BE2C (cell line): Measurements from ENCODE around the gene INCA1.

Source experiments
- DNase-seq: peaks from one replicate; pipeline ENCODE4 v3.0.0-alpha.2; 2020
- H3K27me3 ChIP-seq: fragments of 250-450 bp; sonication (Bioruptor Pico); 2 replicates; pipeline ENCODE4 v1.5.1; 2020; ENCODE audit warnings: mild to moderate bottlenecking
- H3K36me3 ChIP-seq: fragments of 250-450 bp; sonication (Bioruptor Pico); 2 replicates; pipeline ENCODE4 v1.5.1; 2020; ENCODE audit warnings: mild to moderate bottlenecking
- H3K4me1 ChIP-seq: fragments of 250-450 bp; sonication (Bioruptor Pico); 2 replicates; pipeline ENCODE4 v1.5.1; 2020
- H3K4me3 ChIP-seq: 2 replicates; pipeline ENCODE4 v1.5.1; 2011; ENCODE audit warnings: low read depth, low read length
- H3K9me3 ChIP-seq: fragments of 250-450 bp; sonication (Bioruptor Pico); 2 replicates; pipeline ENCODE4 v1.5.1; 2020
- CTCF ChIP-seq: IDR thresholded peaks from 2 replicates; pipeline ENCODE4 v1.5.1; 2012; ENCODE audit warnings: mild to moderate bottlenecking, low read depth, low read length

Gene INCA1

DNA sequence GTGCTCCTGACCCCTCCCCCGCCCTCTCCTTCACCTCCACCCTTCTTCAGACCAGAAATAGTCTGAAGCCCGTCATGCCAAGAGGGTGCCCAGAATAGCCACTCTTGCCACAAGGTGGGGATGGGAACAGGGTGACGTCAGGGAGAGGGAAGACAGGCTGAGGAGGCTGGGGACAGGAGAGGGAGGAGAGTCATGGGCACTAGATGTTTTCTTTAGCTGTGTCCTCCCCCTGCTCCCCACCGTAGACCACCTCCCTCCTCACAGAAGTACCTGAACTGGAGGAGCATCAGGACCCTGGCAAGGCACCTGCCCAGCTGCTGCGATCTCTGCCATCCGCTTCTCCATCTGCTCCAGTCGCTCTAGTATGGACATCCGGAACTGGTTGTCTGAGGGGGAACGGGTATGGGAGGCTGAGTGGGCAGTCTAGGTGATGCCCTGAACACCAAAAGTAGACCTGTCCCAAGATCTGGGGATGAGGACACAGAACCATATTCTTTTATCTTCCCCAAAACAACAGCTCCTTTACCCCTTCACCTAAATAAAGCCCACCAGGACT lies 23.1 kb downstream of the INCA1 start:
- no peaks in the 10 kb centered on the region for H3K36me3 ChIP-seq
- no peaks in the 10 kb centered on the region for H3K4me1 ChIP-seq
- no peaks in the 10 kb centered on the region for H3K9me3 ChIP-seq
- no peak for TF ChIP-seq CTCF
- no peak for DNase-seq
- H3K27me3 ChIP-seq: no peaks in the 10 kb centered on the region
- no peak overlapping the region for H3K4me3 ChIP-seq

- no peaks in the 10 kb centered on the region for H3K9me3 ChIP-seq
- H3K27me3 ChIP-seq: no peaks in the 10 kb centered on the region
- DNase-seq: no peak
- no peak for TF ChIP-seq CTCF
- H3K36me3 ChIP-seq: no peaks in the 10 kb centered on the region
- no peak overlapping the region for H3K4me3 ChIP-seq
- H3K4me1 ChIP-seq: no peaks in the 10 kb centered on the region
These were observed 23.8 kb downstream of the INCA1 start for GRCh38 chr17:4973256-4974114.

- Histone ChIP-seq H3K4me3 (no peak overlapping the region), H3K4me1 (no peaks in the 10 kb centered on the region), H3K36me3 (no peaks in the 10 kb centered on the region), H3K27me3 (no peaks in the 10 kb centered on the region), H3K9me3 (no peaks in the 10 kb centered on the region)
- DNase-seq: no peak
- no peak for TF ChIP-seq CTCF
These were observed 24.6 kb downstream of the INCA1 start for GRCh38 chr17:4972752-4973151.

DNA sequence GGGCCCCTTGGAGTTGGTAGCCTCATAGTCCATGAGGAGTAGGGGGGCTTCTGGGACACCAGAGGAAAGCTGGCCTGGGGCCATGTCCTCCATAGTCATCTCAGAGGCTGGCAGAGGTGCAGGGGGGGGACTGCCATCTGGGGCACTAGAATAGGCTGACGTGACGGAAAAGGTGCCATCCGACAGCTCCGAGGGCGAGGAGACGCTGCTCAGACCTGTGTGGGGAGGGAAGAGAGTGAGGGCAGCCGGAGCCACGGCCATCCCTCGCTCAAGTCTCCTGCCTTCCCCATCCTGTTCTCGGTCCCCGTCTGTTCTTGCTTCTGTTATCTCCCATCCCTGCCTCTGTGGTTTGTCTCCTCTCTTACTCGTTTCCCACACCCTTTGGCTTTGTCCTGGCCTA lies 25.0 kb downstream of the INCA1 start:
- Histone ChIP-seq H3K9me3 (no peaks in the 10 kb centered on the region), H3K4me3 (no peak overlapping the region), H3K36me3 (no peaks in the 10 kb centered on the region), H3K4me1 (no peaks in the 10 kb centered on the region), H3K27me3 (no peaks in the 10 kb centered on the region)
- TF ChIP-seq CTCF: no peak
- no peak for DNase-seq

GRCh38 chr17:4971826-4972225 lies 25.5 kb downstream of the INCA1 start:
- no peak for TF ChIP-seq CTCF
- H3K4me1 ChIP-seq: no peaks in the 10 kb centered on the region
- no peaks in the 10 kb centered on the region for H3K27me3 ChIP-seq
- no peak for DNase-seq
- H3K36me3 ChIP-seq: no peaks in the 10 kb centered on the region
- no peak overlapping the region for H3K4me3 ChIP-seq
- H3K9me3 ChIP-seq: no peaks in the 10 kb centered on the region

DNA sequence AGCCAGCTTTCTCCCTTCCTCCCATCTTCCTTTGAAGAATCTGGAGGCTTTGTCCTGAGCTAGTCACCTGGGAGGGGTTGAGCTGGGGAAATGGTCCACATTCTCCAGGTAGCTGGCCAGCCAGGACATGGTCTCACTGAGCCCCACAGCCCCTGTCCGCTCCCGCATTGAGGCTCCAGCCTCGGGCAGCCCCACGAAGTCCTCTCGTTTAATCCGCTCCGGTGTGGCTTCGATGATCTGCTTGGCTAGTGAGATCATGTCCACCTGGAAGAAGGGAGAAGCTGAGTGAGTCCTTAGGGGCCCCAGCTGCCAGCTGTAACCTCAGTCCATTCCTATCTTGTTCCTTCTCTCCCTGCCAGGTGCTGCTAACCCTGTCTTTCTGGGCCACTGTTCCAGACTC lies 27.0 kb downstream of the INCA1 start:
- Histone ChIP-seq H3K4me1 (no peaks in the 10 kb centered on the region), H3K27me3 (no peaks in the 10 kb centered on the region), H3K9me3 (no peaks in the 10 kb centered on the region), H3K4me3 (no peak overlapping the region), H3K36me3 (no peaks in the 10 kb centered on the region; the same call in 1 of the 2 replicates)
- DNase-seq: no peak
- no peak for TF ChIP-seq CTCF
